KMS-11 (cell line): Measurements from ENCODE around the gene GNA12.

Experiments used
- H2AFZ ChIP-seq: fragments of 200-600 bp; sonication (generic); 2 replicates; pipeline ENCODE4 v1.6.1; 2016; ENCODE audit warnings: antibody characterized with exemption, mixed run types, low read depth
- H3K27ac ChIP-seq: fragments of 200-600 bp; sonication (generic); 2 replicates; pipeline ENCODE4 v1.6.1; 2016; ENCODE audit warnings: mild to moderate bottlenecking, mixed run types
- H3K27me3 ChIP-seq: fragments of 200-600 bp; sonication (generic); 2 replicates; pipeline ENCODE4 v1.6.1; 2017; ENCODE audit warnings: mild to moderate bottlenecking, low read depth, mixed run types, moderate library complexity; ENCODE audit not compliant: insufficient read depth
- H3K36me3 ChIP-seq: fragments of 200-600 bp; sonication (generic); 2 replicates; pipeline ENCODE4 v1.6.1; 2017; ENCODE audit warnings: mild to moderate bottlenecking, mixed run types; ENCODE audit not compliant: insufficient read depth
- H3K4me1 ChIP-seq: fragments of 200-600 bp; sonication (generic); 2 replicates; pipeline ENCODE4 v1.6.1; 2016; ENCODE audit warnings: mild to moderate bottlenecking, low read depth, mixed run types; ENCODE audit not compliant: poor library complexity, severe bottlenecking
- H3K4me2 ChIP-seq: fragments of 200-600 bp; sonication (generic); 2 replicates; pipeline ENCODE4 v1.7.0; 2016; ENCODE audit warnings: mild to moderate bottlenecking, mixed run types
- H3K4me3 ChIP-seq: fragments of 200-600 bp; sonication (generic); IDR thresholded peaks from 2 replicates; pipeline ENCODE4 v1.6.1; 2017; ENCODE audit warnings: low read depth, low read length, mixed read lengths; ENCODE audit not compliant: insufficient read depth
- H3K79me2 ChIP-seq: fragments of 200-600 bp; sonication (generic); 2 replicates; pipeline ENCODE4 v1.6.1; 2016; ENCODE audit warnings: low read depth, mixed run types; ENCODE audit not compliant: insufficient read depth
- H3K9ac ChIP-seq: fragments of 200-600 bp; sonication (generic); 2 replicates; pipeline ENCODE4 v1.6.1; 2016; ENCODE audit warnings: mild to moderate bottlenecking, mixed run types
- H4K20me1 ChIP-seq: fragments of 200-600 bp; sonication (generic); 2 replicates; pipeline ENCODE4 v1.6.1; 2016; ENCODE audit warnings: mild to moderate bottlenecking, mixed run types; ENCODE audit not compliant: insufficient read depth
- TF ChIP-seq, protein P1 (sequence below): fragments of 200-600 bp; sonication (generic); conservative IDR thresholded peaks from 2 replicates; pipeline ENCODE4 v1.6.1; 2017; ENCODE audit warnings: low read depth, mild to moderate bottlenecking, antibody characterized with exemption, low read length, moderate library complexity, mixed read lengths

GNA12 gene

GRCh38 chr7:2818653-2819052 is 25.5 kb downstream of the GNA12 start:
- Histone ChIP-seq H3K9ac (no peak overlapping the region), H3K4me2 (no peak overlapping the region; the same call in 1 of the 2 replicates), H3K36me3 (no peaks in the 10 kb centered on the region), H2AFZ (no peak overlapping the region), H3K79me2 (peaks cover 84% of the 10 kb centered on the region), H3K4me3 (no peak overlapping the region), H4K20me1 (no peaks in the 10 kb centered on the region), H3K27me3 (no peaks in the 10 kb centered on the region), H3K27ac (no peak overlapping the region), H3K4me1 (peaks cover 43% of the 10 kb centered on the region)
- TF ChIP-seq, protein P1, sequence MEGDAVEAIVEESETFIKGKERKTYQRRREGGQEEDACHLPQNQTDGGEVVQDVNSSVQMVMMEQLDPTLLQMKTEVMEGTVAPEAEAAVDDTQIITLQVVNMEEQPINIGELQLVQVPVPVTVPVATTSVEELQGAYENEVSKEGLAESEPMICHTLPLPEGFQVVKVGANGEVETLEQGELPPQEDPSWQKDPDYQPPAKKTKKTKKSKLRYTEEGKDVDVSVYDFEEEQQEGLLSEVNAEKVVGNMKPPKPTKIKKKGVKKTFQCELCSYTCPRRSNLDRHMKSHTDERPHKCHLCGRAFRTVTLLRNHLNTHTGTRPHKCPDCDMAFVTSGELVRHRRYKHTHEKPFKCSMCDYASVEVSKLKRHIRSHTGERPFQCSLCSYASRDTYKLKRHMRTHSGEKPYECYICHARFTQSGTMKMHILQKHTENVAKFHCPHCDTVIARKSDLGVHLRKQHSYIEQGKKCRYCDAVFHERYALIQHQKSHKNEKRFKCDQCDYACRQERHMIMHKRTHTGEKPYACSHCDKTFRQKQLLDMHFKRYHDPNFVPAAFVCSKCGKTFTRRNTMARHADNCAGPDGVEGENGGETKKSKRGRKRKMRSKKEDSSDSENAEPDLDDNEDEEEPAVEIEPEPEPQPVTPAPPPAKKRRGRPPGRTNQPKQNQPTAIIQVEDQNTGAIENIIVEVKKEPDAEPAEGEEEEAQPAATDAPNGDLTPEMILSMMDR: no peak

DNA sequence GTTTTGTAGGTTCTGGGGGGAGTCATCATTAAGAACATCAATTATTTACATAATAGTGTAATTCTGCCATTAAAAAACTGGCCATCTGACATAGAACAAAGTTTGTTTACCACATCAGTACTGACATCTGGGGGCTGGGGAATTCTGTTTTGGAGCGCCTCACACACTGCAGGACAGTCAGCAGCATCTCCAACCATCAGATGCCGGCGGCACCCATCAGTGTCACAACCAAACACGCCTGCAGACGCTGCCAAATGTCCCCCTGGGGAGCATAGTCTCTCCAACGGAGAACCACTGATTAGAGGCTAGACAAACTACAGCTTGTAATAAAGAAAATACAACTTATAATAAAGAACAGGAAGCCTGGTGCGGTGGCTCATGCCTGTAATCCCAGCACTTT is 26.0 kb downstream of the GNA12 start:
- H3K4me3 ChIP-seq: no peak overlapping the region
- H4K20me1 ChIP-seq: no peaks in the 10 kb centered on the region
- TF ChIP-seq, protein P1: no peak
- no peak overlapping the region for H3K4me2 ChIP-seq
- peaks cover 43% of the 10 kb centered on the region for H3K4me1 ChIP-seq
- H3K9ac ChIP-seq: no peak overlapping the region
- peaks cover 80% of the 10 kb centered on the region for H3K79me2 ChIP-seq
- no peaks in the 10 kb centered on the region for H3K36me3 ChIP-seq
- no peak overlapping the region for H2AFZ ChIP-seq
- H3K27ac ChIP-seq: no peak overlapping the region
- no peaks in the 10 kb centered on the region for H3K27me3 ChIP-seq

DNA sequence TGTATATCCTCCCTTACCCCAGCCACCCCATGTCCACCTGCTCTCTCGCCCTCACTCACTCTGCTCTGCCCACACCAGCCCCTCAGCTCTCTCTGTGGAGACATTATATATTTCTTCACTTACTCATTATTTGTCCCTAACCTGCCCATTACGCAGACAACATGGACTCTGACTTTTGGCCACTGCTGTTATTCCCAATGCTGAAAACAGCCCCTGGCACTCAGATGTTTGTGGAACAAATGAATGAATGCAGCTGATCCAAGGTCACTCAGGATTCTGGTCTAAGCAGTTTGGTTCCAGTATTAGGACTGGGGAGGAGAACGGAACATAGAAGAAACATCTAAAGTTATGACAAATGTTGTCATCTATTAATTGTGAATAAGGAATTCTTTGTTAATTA is 26.7 kb downstream of the GNA12 start:
- TF ChIP-seq, protein P1: no peak
- Histone ChIP-seq H4K20me1 (no peaks in the 10 kb centered on the region), H3K4me2 (no peak overlapping the region), H3K79me2 (peaks cover 73% of the 10 kb centered on the region), H3K4me3 (no peak overlapping the region), H3K9ac (no peak overlapping the region), H3K27ac (no peak overlapping the region), H3K36me3 (no peaks in the 10 kb centered on the region), H3K27me3 (no peaks in the 10 kb centered on the region), H2AFZ (no peak overlapping the region), H3K4me1 (peaks cover 39% of the 10 kb centered on the region)

GRCh38 chr7:2815875-2816245 is 28.2 kb downstream of the GNA12 start:
- H2AFZ ChIP-seq: no peak overlapping the region
- peaks cover 24% of the 10 kb centered on the region for H3K4me1 ChIP-seq
- H3K27ac ChIP-seq: no peak overlapping the region
- no peaks in the 10 kb centered on the region for H3K27me3 ChIP-seq
- no peaks in the 10 kb centered on the region for H4K20me1 ChIP-seq
- no peak overlapping the region for H3K4me3 ChIP-seq
- no peak overlapping the region for H3K4me2 ChIP-seq
- H3K36me3 ChIP-seq: no peaks in the 10 kb centered on the region
- peaks cover 63% of the 10 kb centered on the region for H3K79me2 ChIP-seq
- no peak overlapping the region for H3K9ac ChIP-seq
- TF ChIP-seq, protein P1: no peak
